HT-29 (cell line): ENCODE data around the gene PAPPA. TPM values are rescaled to one million over a fixed set of nuclear protein-coding genes. Genes with fewer than 3 reads are reported as not detected.

ENCODE experiments used
- DNase-seq: peaks from one replicate; pipeline ENCODE4 v3.0.0-alpha.2; 2015; ENCODE audit warnings: low spot score
- total RNA-seq: library from RNA; depleted of rRNA; stranded (reverse); fragments of >200 nt; shearing (Covaris generic); gene quantifications from 2 replicates; pipeline ENCODE4 v1.2.3, GENCODE V29; 2014

Gene PAPPA
- total RNA-seq, 1 experiment from 2014 or later = not detected

- no peak for DNase-seq
Observed at GRCh38 chr9:116344416-116344815, 190.8 kb downstream of the PAPPA start.

GRCh38 chr9:116345393-116345792, 191.8 kb downstream of the PAPPA start:
- DNase-seq = no peak

- DNase-seq = no peak
Observed at GRCh38 chr9:116345817-116346216, 192.2 kb downstream of the PAPPA start.

- no peak for DNase-seq
Observed at GRCh38 chr9:116349684-116350083, 196.1 kb downstream of the PAPPA start.

- DNase-seq = no peak
Observed at GRCh38 chr9:116350213-116350612, 196.6 kb downstream of the PAPPA start.

- DNase-seq = no peak
Observed at GRCh38 chr9:116352958-116353357, 199.4 kb downstream of the PAPPA start.

GRCh38 chr9:116355153-116355921, 201.7 kb downstream of the PAPPA start:
- DNase-seq = no peak

GRCh38 chr9:116358251-116358650, 204.7 kb downstream of the PAPPA start:
- no peak for DNase-seq

GRCh38 chr9:116360016-116360415, 206.4 kb downstream of the PAPPA start:
- DNase-seq = no peak

- no peak for DNase-seq
Observed at GRCh38 chr9:116360989-116361388, 207.4 kb downstream of the PAPPA start.

- DNase-seq = no peak
Observed at GRCh38 chr9:116361547-116361946, 208.0 kb downstream of the PAPPA start.

- no peak for DNase-seq
Observed at GRCh38 chr9:116362493-116362892, 208.9 kb downstream of the PAPPA start.

- DNase-seq = no peak
Observed at GRCh38 chr9:116365056-116365471, 211.5 kb downstream of the PAPPA start.

GRCh38 chr9:116366241-116366640, 212.7 kb downstream of the PAPPA start:
- DNase-seq = no peak

- DNase-seq = no peak
Observed at GRCh38 chr9:116368680-116369079, 215.1 kb downstream of the PAPPA start.

GRCh38 chr9:116369706-116370105, 216.1 kb downstream of the PAPPA start:
- no peak for DNase-seq

GRCh38 chr9:116370556-116370955, 217.0 kb downstream of the PAPPA start:
- no peak for DNase-seq

GRCh38 chr9:116372081-116372673, 218.6 kb downstream of the PAPPA start:
- no peak for DNase-seq

GRCh38 chr9:116372786-116373185, 219.2 kb downstream of the PAPPA start:
- DNase-seq = no peak

- no peak for DNase-seq
Observed at GRCh38 chr9:116377179-116377798, 223.7 kb downstream of the PAPPA start.

GRCh38 chr9:116378873-116379272, 225.3 kb downstream of the PAPPA start:
- no peak for DNase-seq

GRCh38 chr9:116379821-116380220, 226.2 kb downstream of the PAPPA start:
- DNase-seq = no peak

- no peak for DNase-seq
Observed at GRCh38 chr9:116380496-116380995, 227.0 kb downstream of the PAPPA start.
